Vagina (tissue), 2 donors: Measurements from ENCODE around the gene RAD51AP1. TPM values are rescaled to one million over a fixed set of nuclear protein-coding genes. Genes with fewer than 3 reads are reported as not detected.
A peak's percentile ranks its signal among the peaks of the same experiment; 100 is the strongest.

Source experiments
- DNase-seq, 2 donors: peaks; one replicate each; pipeline ENCODE4 v3.0.0-alpha.2; 2017; ENCODE audit errors: extremely low spot score in 2 of 2
- H3K27ac ChIP-seq: fragments of 200-600 bp; sonication (generic); one replicate; pipeline ENCODE4 v1.5.1; 2019
- H3K27me3 ChIP-seq: fragments of 200-600 bp; sonication (generic); one replicate; pipeline ENCODE4 v1.5.1; 2019
- H3K36me3 ChIP-seq, 2 donors: fragments of 200-600 bp; sonication (generic); one replicate each; pipeline ENCODE4 v1.5.1; 2017 to 2019
- H3K4me1 ChIP-seq: fragments of 200-600 bp; sonication (generic); one replicate; pipeline ENCODE4 v1.5.1; 2019
- H3K4me3 ChIP-seq, 2 donors: fragments of 200-600 bp; sonication (generic); 1 replicate in 1 of 2; 2 replicates in 1 of 2; pipeline ENCODE4 v1.5.1; 2016 to 2019
- H3K9me3 ChIP-seq: fragments of 200-600 bp; sonication (generic); one replicate; pipeline ENCODE4 v1.5.1; 2019
- POLR2A ChIP-seq, 2 donors: fragments of 450-650 bp; IDR thresholded peaks; one replicate each; pipeline ENCODE4 v1.6.1; 2017; ENCODE audit warnings: antibody characterized with exemption in 2 of 2, mild to moderate bottlenecking in 2 of 2, moderate library complexity in 2 of 2
- POLR2AphosphoS5 ChIP-seq, 2 donors: sonication (generic); formaldehyde crosslinking; IDR thresholded peaks; one replicate each; pipeline ENCODE4 v1.9.0; 2017; ENCODE audit warnings: antibody characterized with exemption in 2 of 2, mild to moderate bottlenecking in 2 of 2, low read depth in 1 of 2; ENCODE audit not compliant: insufficient read depth in 1 of 2
- intact Hi-C: fragments of 100-400 bp; cut with DNase I; formaldehyde crosslinking; loops from one replicate; pipeline ENCODE4 v1.15.1; 2023
- total RNA-seq: library from RNA; depleted of rRNA; stranded (reverse); fragments of >200 nt; gene quantifications from one replicate; pipeline ENCODE4 v1.2.3, GENCODE V29; 2016
- TF ChIP-seq, protein P1 (sequence below), 3 experiments: fragments of 450-650 bp in 2 of 3; fragments of 200-600 bp in 1 of 3; sonication (generic) in 1 of 3; IDR thresholded peaks; one replicate each; pipeline ENCODE4 v1.5.1; 2017 to 2019; ENCODE audit warnings: antibody characterized with exemption in 3 of 3, mild to moderate bottlenecking in 2 of 3, moderate library complexity in 2 of 3

Gene RAD51AP1
- total RNA-seq, 1 donor from 2014 or later = 4.2 TPM

DNA sequence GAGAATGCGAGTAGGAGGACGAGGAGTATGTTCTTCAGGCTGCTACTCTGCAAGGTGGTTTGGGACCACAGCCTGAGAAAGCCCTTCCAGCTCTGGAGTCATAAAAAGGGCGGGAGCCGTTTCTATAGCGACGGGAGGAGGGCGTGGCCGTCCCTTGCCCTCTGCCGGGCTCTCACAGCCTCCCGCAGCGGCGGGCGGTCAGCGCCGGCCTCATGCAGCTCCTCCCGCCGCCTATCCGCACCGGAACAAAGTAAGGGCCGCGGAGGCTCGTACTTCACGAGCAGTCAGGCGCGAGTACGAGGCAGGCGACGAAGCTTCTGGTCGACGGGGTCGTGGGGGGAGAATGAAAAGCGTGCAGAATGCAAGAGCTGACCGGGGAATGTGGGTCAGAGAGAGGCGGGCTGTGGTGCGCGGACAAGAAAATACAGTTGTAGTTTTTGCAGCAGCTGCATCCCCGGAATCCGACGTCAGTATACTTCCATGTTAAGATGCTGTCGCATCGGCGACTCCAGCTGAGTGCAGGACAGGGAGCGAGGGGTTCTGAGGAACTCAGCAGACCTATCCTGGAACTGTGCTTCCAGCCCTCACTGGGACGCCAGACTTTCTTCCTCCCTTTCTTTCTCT, 23.5 kb downstream of the RAD51AP1 start, which contains the start of gene DYRK4:
Gene DYRK4, plus strand, starts transcription at position 175 of the 624 bp plus-strand sequence. Its CDS starts 38 bp downstream, at position 213.
- H3K4me3 ChIP-seq = peak within 1 kb of the TSS; percentile 34
- TF ChIP-seq POLR2A (IDR thresholded peaks at IDR 0.05) = no peak
- TF ChIP-seq, protein P1, sequence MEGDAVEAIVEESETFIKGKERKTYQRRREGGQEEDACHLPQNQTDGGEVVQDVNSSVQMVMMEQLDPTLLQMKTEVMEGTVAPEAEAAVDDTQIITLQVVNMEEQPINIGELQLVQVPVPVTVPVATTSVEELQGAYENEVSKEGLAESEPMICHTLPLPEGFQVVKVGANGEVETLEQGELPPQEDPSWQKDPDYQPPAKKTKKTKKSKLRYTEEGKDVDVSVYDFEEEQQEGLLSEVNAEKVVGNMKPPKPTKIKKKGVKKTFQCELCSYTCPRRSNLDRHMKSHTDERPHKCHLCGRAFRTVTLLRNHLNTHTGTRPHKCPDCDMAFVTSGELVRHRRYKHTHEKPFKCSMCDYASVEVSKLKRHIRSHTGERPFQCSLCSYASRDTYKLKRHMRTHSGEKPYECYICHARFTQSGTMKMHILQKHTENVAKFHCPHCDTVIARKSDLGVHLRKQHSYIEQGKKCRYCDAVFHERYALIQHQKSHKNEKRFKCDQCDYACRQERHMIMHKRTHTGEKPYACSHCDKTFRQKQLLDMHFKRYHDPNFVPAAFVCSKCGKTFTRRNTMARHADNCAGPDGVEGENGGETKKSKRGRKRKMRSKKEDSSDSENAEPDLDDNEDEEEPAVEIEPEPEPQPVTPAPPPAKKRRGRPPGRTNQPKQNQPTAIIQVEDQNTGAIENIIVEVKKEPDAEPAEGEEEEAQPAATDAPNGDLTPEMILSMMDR (IDR thresholded peaks at IDR 0.05) = no peak
- peak in 1 of 2 donors; percentile 49 for TF ChIP-seq POLR2AphosphoS5 (IDR thresholded peaks at IDR 0.05; ENCODE audit: insufficient read depth in 1 of 2, low read depth in 1 of 2)

DNA sequence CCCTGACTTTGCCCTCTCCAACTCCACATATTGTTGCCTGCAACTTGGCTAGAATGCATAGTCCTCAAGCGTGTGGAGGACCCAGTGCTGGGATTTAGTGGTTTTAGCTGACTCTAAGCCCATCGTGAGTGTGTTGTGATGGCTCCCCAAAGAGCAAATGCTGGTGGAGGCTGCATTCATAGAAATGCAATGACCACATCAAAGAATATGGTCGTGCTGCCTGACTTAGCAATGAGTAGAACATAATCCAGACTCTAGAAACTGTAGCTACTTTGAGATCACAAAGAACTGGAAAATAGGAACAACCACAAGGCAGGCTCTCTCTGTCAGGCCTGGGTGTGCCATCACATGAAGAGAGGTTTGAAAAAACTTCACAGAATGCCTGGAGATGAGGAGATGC, 24.6 kb downstream of the RAD51AP1 start:
- no peak for TF ChIP-seq POLR2A (IDR thresholded peaks at IDR 0.05)
- TF ChIP-seq POLR2AphosphoS5 (IDR thresholded peaks at IDR 0.05; ENCODE audit: insufficient read depth in 1 of 2, low read depth in 1 of 2) = no peak
- TF ChIP-seq, protein P1 (IDR thresholded peaks at IDR 0.05) = no peak
- intact Hi-C loops = no loop called here
- H3K4me3 ChIP-seq = no peak overlapping the region

More for the DNA sequence above, 23.5 kb downstream of the RAD51AP1 start, which contains the start of gene DYRK4:
- no peak within 1 kb of the TSS for H3K27ac ChIP-seq
- no peaks in the 10 kb centered on the region for H3K27me3 ChIP-seq
- no peak for DNase-seq
- intact Hi-C loops = no loop called here
- no peaks in the 10 kb centered on the region for H3K9me3 ChIP-seq
- peaks cover 8% of the 10 kb centered on the region for H3K4me1 ChIP-seq
- H3K36me3 ChIP-seq = no peaks in the 10 kb centered on the region

DNA sequence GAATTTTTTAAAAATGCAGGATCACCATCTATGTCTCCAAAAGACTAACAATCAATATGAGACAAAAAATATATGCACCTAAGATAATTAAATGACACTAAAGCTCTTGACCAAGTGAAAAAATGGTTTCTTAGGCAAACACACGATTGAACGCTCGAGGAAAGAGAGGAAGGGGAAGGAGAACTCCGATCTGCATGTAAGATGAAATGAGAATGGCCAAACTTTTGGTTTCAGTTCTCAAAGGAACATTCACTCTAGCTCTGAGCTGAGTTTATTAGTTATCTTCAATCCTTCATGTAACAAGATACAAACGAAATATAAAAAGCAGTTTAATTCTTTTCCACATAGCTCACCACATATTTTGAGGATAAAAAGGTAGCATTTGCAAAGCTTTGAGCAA, 26.1 kb downstream of the RAD51AP1 start:
- intact Hi-C loops = no loop called here
- H3K27ac ChIP-seq = no peak overlapping the region
- no peaks in the 10 kb centered on the region for H3K9me3 ChIP-seq
- DNase-seq = no peak
- no peak overlapping the region for H3K4me3 ChIP-seq
- TF ChIP-seq POLR2AphosphoS5 (IDR thresholded peaks at IDR 0.05; ENCODE audit: insufficient read depth in 1 of 2, low read depth in 1 of 2) (no peak), POLR2A (IDR thresholded peaks at IDR 0.05) (no peak)
- TF ChIP-seq, protein P1 (IDR thresholded peaks at IDR 0.05) = no peak
- no peaks in the 10 kb centered on the region for H3K36me3 ChIP-seq
- H3K4me1 ChIP-seq = peaks cover 8% of the 10 kb centered on the region
- H3K27me3 ChIP-seq = no peaks in the 10 kb centered on the region

More for the DNA sequence above, 24.6 kb downstream of the RAD51AP1 start:
- Histone ChIP-seq H3K27ac (no peak overlapping the region), H3K4me1 (peaks cover 8% of the 10 kb centered on the region), H3K9me3 (no peaks in the 10 kb centered on the region), H3K36me3 (no peaks in the 10 kb centered on the region), H3K27me3 (no peaks in the 10 kb centered on the region)
- DNase-seq = no peak

DNA sequence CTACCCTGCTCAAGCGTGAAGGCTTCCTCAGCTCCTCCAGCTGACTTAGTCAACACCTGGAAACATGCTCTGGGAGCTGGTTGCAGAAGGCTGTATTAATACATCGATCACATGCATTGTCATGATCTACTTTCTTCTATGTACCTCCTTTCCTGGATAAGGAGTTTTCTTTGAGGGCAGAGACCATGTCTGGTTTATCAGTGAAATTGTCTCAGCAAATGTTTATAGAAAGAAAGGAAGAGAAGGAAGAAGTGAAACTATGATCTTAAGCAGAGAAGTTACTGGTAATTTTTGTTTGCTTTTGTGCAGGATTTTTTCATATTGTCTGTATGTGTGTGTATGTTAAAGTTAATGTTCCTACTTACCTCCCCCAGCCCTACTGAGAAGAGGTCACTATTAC, 27.8 kb downstream of the RAD51AP1 start:
- DNase-seq = no peak
- TF ChIP-seq POLR2AphosphoS5 (IDR thresholded peaks at IDR 0.05; ENCODE audit: insufficient read depth in 1 of 2, low read depth in 1 of 2) (no peak), POLR2A (IDR thresholded peaks at IDR 0.05) (no peak)
- TF ChIP-seq, protein P1 (IDR thresholded peaks at IDR 0.05) = no peak
- Histone ChIP-seq H3K27ac (no peak overlapping the region), H3K27me3 (no peaks in the 10 kb centered on the region), H3K4me3 (no peak overlapping the region), H3K4me1 (peaks cover 8% of the 10 kb centered on the region), H3K36me3 (no peaks in the 10 kb centered on the region), H3K9me3 (no peaks in the 10 kb centered on the region)
- intact Hi-C loops = no loop called here
